RWPE2 (cell line): ENCODE results near the gene ALK.

ENCODE experiments used
- ATAC-seq: fragments of 200-7000 bp; cut with Tn5 transposase; 3 replicates; pipeline ENCODE4 v1.9.1; 2021; ENCODE audit warnings: low read depth
- DNase-seq: peaks from one replicate; pipeline ENCODE4 v3.0.0-alpha.2; 2020; ENCODE audit warnings: low spot score
- H3K27ac ChIP-seq: fragments of 450-650 bp; 2 replicates; pipeline ENCODE4 v1.5.1; 2017; ENCODE audit warnings: mild to moderate bottlenecking; ENCODE audit not compliant: poor library complexity, severe bottlenecking
- H3K27me3 ChIP-seq: fragments of 250-450 bp; sonication (Bioruptor Pico); 2 replicates; pipeline ENCODE4 v1.5.1; 2021; ENCODE audit warnings: mild to moderate bottlenecking, moderate library complexity; ENCODE audit not compliant: insufficient read depth, poor library complexity, severe bottlenecking
- H3K36me3 ChIP-seq: fragments of 250-450 bp; sonication (Bioruptor Pico); 2 replicates; pipeline ENCODE4 v1.5.1; 2020; ENCODE audit warnings: low read depth, mild to moderate bottlenecking, moderate library complexity
- H3K4me1 ChIP-seq: fragments of 250-450 bp; sonication (Bioruptor Pico); 2 replicates; pipeline ENCODE4 v1.5.1; 2021; ENCODE audit warnings: mild to moderate bottlenecking, moderate library complexity; ENCODE audit not compliant: insufficient read depth, poor library complexity, severe bottlenecking
- H3K4me3 ChIP-seq: fragments of 250-450 bp; sonication (Bioruptor Pico); 2 replicates; pipeline ENCODE4 v1.5.1; 2021; ENCODE audit warnings: mild to moderate bottlenecking, moderate library complexity; ENCODE audit not compliant: severe bottlenecking
- H3K9me3 ChIP-seq: fragments of 250-450 bp; sonication (Bioruptor Pico); 2 replicates; pipeline ENCODE4 v1.5.1; 2021; ENCODE audit warnings: mild to moderate bottlenecking, moderate library complexity; ENCODE audit not compliant: severe bottlenecking
- TF ChIP-seq, protein P1 (sequence below): fragments of 450-650 bp; IDR thresholded peaks from one replicate; pipeline ENCODE4 v1.5.1; 2017; ENCODE audit warnings: mild to moderate bottlenecking, moderate library complexity; ENCODE audit not compliant: poor library complexity, severe bottlenecking

Gene ALK

DNA sequence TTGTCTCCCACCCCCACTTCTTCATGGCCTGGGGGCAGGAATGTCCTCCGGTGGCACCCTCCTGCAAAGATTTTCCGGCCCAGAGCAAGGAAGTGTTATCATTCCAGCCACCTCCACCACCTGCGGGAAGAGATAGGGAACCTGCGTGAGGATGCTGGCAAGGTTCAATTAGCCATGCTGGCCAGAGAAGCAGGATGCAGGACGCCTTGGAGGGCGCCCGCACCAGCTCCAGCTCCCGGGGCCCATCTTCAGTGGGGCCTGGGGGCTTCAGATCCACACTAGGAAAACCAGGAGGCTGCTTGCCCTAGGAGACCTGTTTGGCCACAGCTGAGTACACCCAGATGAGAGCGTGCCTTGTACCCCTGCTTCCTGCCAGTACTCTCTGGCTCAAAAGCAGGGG, 692.4 kb downstream of the ALK start:
- H3K9me3 ChIP-seq: no peaks in the 10 kb centered on the region
- H3K27ac ChIP-seq: no peak overlapping the region
- no peaks in the 10 kb centered on the region for H3K36me3 ChIP-seq
- ATAC-seq: no peak
- no peak for DNase-seq
- no peaks in the 10 kb centered on the region for H3K27me3 ChIP-seq
- no peak overlapping the region for H3K4me3 ChIP-seq
- TF ChIP-seq, protein P1, sequence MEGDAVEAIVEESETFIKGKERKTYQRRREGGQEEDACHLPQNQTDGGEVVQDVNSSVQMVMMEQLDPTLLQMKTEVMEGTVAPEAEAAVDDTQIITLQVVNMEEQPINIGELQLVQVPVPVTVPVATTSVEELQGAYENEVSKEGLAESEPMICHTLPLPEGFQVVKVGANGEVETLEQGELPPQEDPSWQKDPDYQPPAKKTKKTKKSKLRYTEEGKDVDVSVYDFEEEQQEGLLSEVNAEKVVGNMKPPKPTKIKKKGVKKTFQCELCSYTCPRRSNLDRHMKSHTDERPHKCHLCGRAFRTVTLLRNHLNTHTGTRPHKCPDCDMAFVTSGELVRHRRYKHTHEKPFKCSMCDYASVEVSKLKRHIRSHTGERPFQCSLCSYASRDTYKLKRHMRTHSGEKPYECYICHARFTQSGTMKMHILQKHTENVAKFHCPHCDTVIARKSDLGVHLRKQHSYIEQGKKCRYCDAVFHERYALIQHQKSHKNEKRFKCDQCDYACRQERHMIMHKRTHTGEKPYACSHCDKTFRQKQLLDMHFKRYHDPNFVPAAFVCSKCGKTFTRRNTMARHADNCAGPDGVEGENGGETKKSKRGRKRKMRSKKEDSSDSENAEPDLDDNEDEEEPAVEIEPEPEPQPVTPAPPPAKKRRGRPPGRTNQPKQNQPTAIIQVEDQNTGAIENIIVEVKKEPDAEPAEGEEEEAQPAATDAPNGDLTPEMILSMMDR: no peak
- H3K4me1 ChIP-seq: peaks cover 6% of the 10 kb centered on the region

DNA sequence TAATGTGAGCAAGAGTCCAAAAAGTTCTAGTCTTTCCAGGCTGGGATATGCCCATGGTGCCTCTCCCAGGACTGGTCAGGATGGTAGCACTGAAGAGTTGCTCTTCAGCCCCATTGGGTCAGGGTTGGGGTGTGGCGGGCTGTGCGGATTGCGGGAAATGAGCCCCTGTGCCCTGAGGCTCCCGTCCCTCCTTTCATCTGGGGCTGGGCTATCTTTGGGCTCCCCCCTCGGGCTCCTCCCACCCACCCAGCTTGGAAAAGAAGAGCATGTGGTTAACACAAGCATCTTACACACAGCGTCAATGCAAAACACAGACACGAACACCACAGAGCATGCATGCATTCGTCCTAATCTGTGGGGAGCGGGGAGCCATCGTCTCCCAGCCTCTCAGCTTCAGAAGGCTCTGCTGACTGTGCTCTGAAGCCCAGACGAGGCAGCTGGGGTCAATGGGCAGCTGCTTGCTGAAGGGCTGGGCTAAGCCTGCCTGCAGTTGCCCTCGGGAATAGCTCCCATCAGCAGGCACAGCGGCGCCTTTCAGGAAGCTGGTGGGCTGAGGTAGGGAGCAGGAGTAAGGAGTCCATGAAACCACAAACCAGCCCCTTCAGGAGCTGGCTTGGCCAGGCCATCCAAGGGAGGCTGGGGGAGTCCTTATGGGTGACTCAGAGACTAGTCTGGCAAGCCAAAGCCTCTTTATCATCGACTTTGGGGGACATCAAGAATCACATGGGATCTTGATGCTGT, 693.3 kb downstream of the ALK start:
- H3K27me3 ChIP-seq: no peaks in the 10 kb centered on the region

DNA sequence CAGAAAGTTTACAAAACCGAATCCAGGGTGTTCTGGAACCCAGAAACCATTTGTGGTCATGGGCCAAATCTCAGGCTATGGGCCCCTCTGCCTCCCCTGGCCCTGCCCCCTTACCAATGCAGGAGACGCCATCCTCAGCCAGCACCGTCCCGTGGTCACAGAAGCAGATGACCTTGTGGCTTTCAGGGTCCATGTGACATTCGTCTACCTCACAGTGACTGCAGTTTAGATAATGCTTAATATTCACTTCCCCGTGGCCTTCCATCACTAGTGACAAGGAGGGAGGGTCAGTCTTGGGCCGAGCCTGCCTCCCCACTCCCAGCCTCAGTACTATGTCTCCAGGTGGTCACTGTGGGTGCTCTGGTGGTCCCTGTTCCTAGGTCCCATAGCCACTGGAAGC, 694.6 kb downstream of the ALK start:
- no peak for ATAC-seq

More for the DNA sequence above, 693.3 kb downstream of the ALK start:
- DNase-seq (no peak), ATAC-seq (no peak)
- peaks cover 12% of the 10 kb centered on the region for H3K4me1 ChIP-seq
- TF ChIP-seq, protein P1: no peak
- no peaks in the 10 kb centered on the region for H3K9me3 ChIP-seq
- no peak overlapping the region for H3K27ac ChIP-seq
- H3K36me3 ChIP-seq: no peaks in the 10 kb centered on the region
- H3K4me3 ChIP-seq: no peak overlapping the region

DNA sequence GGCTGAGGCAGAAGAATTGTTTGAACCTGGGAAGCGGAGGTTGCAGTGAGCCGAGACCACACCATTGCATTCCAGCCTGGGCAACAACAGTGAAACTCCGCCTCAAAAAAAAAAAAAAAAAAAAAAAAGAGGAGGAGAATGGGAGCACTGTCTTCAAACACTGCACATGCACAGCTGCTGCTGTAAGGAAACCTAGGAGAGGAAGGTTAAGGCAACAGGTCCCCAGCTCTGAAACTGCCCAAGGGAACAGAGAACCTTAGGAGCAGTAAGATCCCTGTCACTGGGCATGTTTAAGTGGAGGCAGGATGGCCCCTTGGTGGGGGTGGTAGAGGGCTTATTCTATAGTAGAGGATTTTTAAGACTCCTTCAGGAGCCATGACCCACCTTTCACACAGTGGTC, 695.0 kb downstream of the ALK start:
- TF ChIP-seq, protein P1: no peak
- Histone ChIP-seq H3K4me1 (peaks cover 14% of the 10 kb centered on the region), H3K9me3 (no peaks in the 10 kb centered on the region), H3K27me3 (no peaks in the 10 kb centered on the region), H3K36me3 (no peaks in the 10 kb centered on the region), H3K4me3 (no peak overlapping the region), H3K27ac (no peak overlapping the region)
- no peak for DNase-seq
- no peak for ATAC-seq

More for the DNA sequence above, 694.6 kb downstream of the ALK start:
- no peak for DNase-seq
- Histone ChIP-seq H3K4me1 (peaks cover 14% of the 10 kb centered on the region), H3K36me3 (no peaks in the 10 kb centered on the region), H3K4me3 (no peak overlapping the region), H3K27me3 (no peaks in the 10 kb centered on the region), H3K9me3 (no peaks in the 10 kb centered on the region), H3K27ac (no peak overlapping the region)
- TF ChIP-seq, protein P1: no peak

DNA sequence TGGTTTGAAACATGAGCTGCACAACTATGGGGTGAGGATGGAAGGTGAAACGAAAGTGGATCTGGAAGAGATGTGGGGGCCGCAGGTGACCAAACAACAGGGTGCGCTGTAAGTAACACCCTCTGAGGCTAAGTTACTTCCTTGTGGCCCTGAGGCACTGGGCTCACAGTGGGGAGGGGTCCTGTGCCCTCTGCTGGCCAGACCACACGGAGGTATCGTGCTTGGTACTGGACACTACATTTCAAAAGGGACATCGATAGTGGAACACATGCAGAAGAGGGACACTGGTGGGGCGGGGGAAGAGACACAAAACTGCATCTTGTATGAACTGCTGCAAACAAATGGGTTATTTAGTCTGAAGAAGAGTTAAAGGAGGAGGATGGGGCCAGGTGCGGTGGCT, 695.6 kb downstream of the ALK start:
- Histone ChIP-seq H3K27ac (no peak overlapping the region), H3K27me3 (no peaks in the 10 kb centered on the region), H3K4me1 (peaks cover 14% of the 10 kb centered on the region), H3K9me3 (no peaks in the 10 kb centered on the region), H3K4me3 (no peak overlapping the region), H3K36me3 (no peaks in the 10 kb centered on the region)
- no peak for DNase-seq
- TF ChIP-seq, protein P1: no peak
- no peak for ATAC-seq
